ENCODE measurements around the gene PPARG.

DNA sequence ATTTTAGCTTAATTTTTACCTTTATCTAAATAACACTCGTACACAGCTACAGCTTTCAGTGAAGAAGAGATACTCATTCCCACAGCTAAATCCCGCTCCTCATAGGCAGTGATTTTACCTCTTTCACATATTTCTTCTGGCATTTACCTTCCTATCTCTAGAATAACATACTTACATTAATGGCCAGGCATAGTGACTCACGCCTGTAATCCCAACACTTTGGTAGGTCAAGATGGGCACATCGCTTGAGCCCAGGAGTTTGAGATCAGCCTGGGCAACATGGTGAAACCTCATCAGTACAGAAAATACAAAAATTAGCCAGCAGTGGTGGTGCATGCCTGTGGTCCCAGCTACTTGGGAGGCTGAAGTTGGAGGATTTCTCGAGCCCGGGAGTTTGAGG is 80.2 kb downstream of the PPARG start:
- TF ChIP-seq FOSL2 (IDR thresholded peaks at IDR 0.05; ENCODE audit: borderline replicate concordance, low read depth) (no peak), YY1 (IDR thresholded peaks at IDR 0.05; ENCODE audit: low read depth) (no peak), RAD21 (IDR thresholded peaks at IDR 0.05; ENCODE audit: low read length) (no peak), NRF1 (IDR thresholded peaks at IDR 0.05; ENCODE audit: low read depth, low read length) (no peak), TAF1 (IDR thresholded peaks at IDR 0.05; ENCODE audit: borderline replicate concordance, low read depth, low read length) (no peak), FOXM1 (IDR thresholded peaks at IDR 0.05; ENCODE audit: low read depth) (no peak), POLR2AphosphoS5 (IDR thresholded peaks at IDR 0.05; ENCODE audit: low read depth, low read length) (no peak), IRF3 (IDR thresholded peaks at IDR 0.05; ENCODE audit: low read depth, low read length) (no peak), SMC3 (IDR thresholded peaks at IDR 0.05; ENCODE audit: low read depth, low read length) (no peak), EP300 (IDR thresholded peaks at IDR 0.05; ENCODE audit: borderline replicate concordance in 1 of 2, low read depth in 1 of 2, low read length in 1 of 2) (no peak)
- TF ChIP-seq, protein P1, sequence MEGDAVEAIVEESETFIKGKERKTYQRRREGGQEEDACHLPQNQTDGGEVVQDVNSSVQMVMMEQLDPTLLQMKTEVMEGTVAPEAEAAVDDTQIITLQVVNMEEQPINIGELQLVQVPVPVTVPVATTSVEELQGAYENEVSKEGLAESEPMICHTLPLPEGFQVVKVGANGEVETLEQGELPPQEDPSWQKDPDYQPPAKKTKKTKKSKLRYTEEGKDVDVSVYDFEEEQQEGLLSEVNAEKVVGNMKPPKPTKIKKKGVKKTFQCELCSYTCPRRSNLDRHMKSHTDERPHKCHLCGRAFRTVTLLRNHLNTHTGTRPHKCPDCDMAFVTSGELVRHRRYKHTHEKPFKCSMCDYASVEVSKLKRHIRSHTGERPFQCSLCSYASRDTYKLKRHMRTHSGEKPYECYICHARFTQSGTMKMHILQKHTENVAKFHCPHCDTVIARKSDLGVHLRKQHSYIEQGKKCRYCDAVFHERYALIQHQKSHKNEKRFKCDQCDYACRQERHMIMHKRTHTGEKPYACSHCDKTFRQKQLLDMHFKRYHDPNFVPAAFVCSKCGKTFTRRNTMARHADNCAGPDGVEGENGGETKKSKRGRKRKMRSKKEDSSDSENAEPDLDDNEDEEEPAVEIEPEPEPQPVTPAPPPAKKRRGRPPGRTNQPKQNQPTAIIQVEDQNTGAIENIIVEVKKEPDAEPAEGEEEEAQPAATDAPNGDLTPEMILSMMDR (IDR thresholded peaks at IDR 0.05), result no peak
- TF ChIP-seq, protein P2, sequence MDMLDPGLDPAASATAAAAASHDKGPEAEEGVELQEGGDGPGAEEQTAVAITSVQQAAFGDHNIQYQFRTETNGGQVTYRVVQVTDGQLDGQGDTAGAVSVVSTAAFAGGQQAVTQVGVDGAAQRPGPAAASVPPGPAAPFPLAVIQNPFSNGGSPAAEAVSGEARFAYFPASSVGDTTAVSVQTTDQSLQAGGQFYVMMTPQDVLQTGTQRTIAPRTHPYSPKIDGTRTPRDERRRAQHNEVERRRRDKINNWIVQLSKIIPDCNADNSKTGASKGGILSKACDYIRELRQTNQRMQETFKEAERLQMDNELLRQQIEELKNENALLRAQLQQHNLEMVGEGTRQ (IDR thresholded peaks at IDR 0.05; ENCODE audit: borderline replicate concordance, low read depth, low read length), result no peak

All from SK-N-SH (cell line).